Right ventricle myocardium inferior (tissue), 1 donor: ENCODE data around the gene HSD11B1L. TPM values are rescaled to one million over a fixed set of nuclear protein-coding genes. Genes with fewer than 3 reads are reported as not detected.
"Not testable (repeated sequence)": the region's sequence is repeated elsewhere in the genome, so short reads cannot be mapped to it uniquely, and the experiment has no call there.

ENCODE experiments used
- ATAC-seq: fragments of 200-7000 bp; cut with Tn5 transposase; one replicate; pipeline ENCODE4 v1.9.1; 2020; ENCODE audit warnings: mild to moderate bottlenecking, moderate library complexity
- DNase-seq: peaks from one replicate; pipeline ENCODE4 v3.0.0; 2021; ENCODE audit errors: missing footprints
- intact Hi-C: fragments of 100-400 bp; cut with DNase I; formaldehyde crosslinking; loops from one replicate; pipeline ENCODE4 v1.11.0; 2022
- total RNA-seq: library from RNA; stranded (reverse); fragmentation: NEBNext Ultra II Directional; extraction: Animal tissue kit (Norgen Biotek cat#: 25700); gene quantifications from one replicate; pipeline ENCODE4 v1.2.1, GENCODE V29; 2021
- donor health status: DM: no; HTN: yes; CAD: no; lungs with severe emphysema.

Gene HSD11B1L
- total RNA-seq, 1 donor from 2014 or later, result 3.9 TPM

- intact Hi-C loops, result no loop called here
- DNase-seq, result no peak
- ATAC-seq, result no peak
Observed at GRCh38 chr19:5694956-5695648, 14.3 kb downstream of the HSD11B1L start.

GRCh38 chr19:5695649-5696195 is 14.9 kb downstream of the HSD11B1L start:
- intact Hi-C loops, result no loop called here
- ATAC-seq, result no peak
- no peak for DNase-seq

GRCh38 chr19:5696196-5697021 is 15.6 kb downstream of the HSD11B1L start:
- intact Hi-C loops, result no loop called here
- no peak for DNase-seq
- ATAC-seq, result no peak

GRCh38 chr19:5697022-5697889 is 16.4 kb downstream of the HSD11B1L start:
- intact Hi-C loops, result no loop called here
- DNase-seq, result no peak

GRCh38 chr19:5697890-5698634 is 17.2 kb downstream of the HSD11B1L start:
- no peak for DNase-seq
- intact Hi-C loops, result no loop called here
- ATAC-seq, result no peak

More at GRCh38 chr19:5697022-5697889, 16.4 kb downstream of the HSD11B1L start:
- no peak for ATAC-seq

GRCh38 chr19:5698635-5699422 is 18.0 kb downstream of the HSD11B1L start:
- DNase-seq (no peak), ATAC-seq (no peak)
- intact Hi-C loops, result no loop called here

- no peak for DNase-seq
- intact Hi-C loops, result no loop called here
- no peak for ATAC-seq
Observed at GRCh38 chr19:5700455-5701092, 19.7 kb downstream of the HSD11B1L start.

GRCh38 chr19:5702053-5702410 is 21.2 kb downstream of the HSD11B1L start:
- ATAC-seq, intact Hi-C loops, DNase-seq: not testable (repeated sequence)

- ATAC-seq (no peak), DNase-seq (peak; percentile 44)
- intact Hi-C loops, result no loop called here
Observed at GRCh38 chr19:5703819-5704818, 23.3 kb downstream of the HSD11B1L start.

- no peak for DNase-seq
- intact Hi-C loops, result no loop called here
- ATAC-seq, result no peak
Observed at GRCh38 chr19:5705552-5705951, 24.7 kb downstream of the HSD11B1L start.

GRCh38 chr19:5706876-5707573 is 26.2 kb downstream of the HSD11B1L start:
- DNase-seq (no peak), ATAC-seq (no peak)
- intact Hi-C loops, result no loop called here

- ATAC-seq, result no peak
- DNase-seq, result no peak
- intact Hi-C loops, result no loop called here
Observed at GRCh38 chr19:5707576-5708575, 27.0 kb downstream of the HSD11B1L start.

- intact Hi-C loops, result no loop called here
- ATAC-seq, result no peak
- no peak for DNase-seq
Observed at GRCh38 chr19:5711025-5711424, 30.2 kb downstream of the HSD11B1L start.

- no peak for DNase-seq
- no peak for ATAC-seq
- intact Hi-C loops, result no loop called here
Observed at GRCh38 chr19:5711713-5712161, 30.9 kb downstream of the HSD11B1L start.
